ENCODE measurements around the gene CCDC38. TPM values are rescaled to one million over a fixed set of nuclear protein-coding genes. Genes with fewer than 3 reads are reported as not detected.

The CCDC38 gene
- under 1 TPM; 0.14 to 0.34 TPM for total RNA-seq

DNA sequence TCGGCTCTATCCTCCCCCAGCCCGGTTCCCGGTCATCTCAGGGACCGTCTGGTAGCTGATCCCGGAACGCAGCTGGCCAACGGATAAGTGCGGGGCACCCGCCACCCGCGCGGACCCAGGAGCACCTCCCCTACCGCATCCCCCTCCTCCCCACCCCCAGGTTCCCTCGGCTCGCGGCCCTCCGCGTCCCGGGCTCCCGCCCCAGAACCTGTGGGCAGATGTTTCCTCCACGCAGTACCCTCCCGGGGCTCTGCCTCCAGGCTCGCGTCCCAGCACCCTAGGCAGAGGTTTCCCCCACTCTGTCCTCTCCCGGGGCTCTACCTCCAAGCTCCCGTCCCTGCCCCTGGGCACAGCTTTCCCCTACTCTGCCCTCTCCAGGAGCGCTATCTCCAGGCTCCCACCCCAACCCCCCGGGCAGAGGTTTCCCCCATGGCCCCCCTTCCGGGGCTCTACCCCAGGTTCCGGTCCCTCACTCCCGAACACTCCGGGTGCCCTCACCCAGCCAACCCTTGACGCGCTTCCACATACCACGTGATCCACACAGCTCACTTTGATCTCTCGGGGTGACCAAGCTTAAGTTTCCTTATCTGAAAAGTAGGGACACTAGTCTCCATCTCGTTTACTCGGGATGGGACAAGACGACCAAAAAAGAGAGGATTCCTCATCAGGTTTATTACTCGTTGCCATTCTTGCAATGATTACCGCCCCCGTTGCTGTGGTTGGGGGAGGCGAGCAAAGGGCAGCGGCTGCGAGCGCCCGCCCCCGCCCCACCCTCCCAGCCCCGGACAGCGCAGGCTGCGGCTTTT, at the start of gene CCDC38:
CCDC38 (minus strand) TSS at position 91 of the 806 bp plus-strand sequence. CDS start 6,105 bp downstream, outside the sequence.
- Histone ChIP-seq H3K9me3 (no peaks in the 10 kb centered on the region), H3K4me3 (peak within 1 kb of the TSS; percentile 46 to 78), H3K4me1 (replicated peaks) (no peaks in the 10 kb centered on the region), H3K36me3 (no peaks in the 10 kb centered on the region), H3K27me3 (replicated peaks; ENCODE audit: insufficient read depth) (no peaks in the 10 kb centered on the region), H3K27ac (peak within 1 kb of the TSS; percentile 70 to 79)
- DNase-seq (ENCODE audit: low spot score), result peak; percentile 80
- intact Hi-C loops (cut with DNase I), result no loop called here
- peak; percentile 40 for TF ChIP-seq POLR2AphosphoS5 (IDR thresholded peaks at IDR 0.05)
- TF ChIP-seq, protein P1, sequence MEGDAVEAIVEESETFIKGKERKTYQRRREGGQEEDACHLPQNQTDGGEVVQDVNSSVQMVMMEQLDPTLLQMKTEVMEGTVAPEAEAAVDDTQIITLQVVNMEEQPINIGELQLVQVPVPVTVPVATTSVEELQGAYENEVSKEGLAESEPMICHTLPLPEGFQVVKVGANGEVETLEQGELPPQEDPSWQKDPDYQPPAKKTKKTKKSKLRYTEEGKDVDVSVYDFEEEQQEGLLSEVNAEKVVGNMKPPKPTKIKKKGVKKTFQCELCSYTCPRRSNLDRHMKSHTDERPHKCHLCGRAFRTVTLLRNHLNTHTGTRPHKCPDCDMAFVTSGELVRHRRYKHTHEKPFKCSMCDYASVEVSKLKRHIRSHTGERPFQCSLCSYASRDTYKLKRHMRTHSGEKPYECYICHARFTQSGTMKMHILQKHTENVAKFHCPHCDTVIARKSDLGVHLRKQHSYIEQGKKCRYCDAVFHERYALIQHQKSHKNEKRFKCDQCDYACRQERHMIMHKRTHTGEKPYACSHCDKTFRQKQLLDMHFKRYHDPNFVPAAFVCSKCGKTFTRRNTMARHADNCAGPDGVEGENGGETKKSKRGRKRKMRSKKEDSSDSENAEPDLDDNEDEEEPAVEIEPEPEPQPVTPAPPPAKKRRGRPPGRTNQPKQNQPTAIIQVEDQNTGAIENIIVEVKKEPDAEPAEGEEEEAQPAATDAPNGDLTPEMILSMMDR (IDR thresholded peaks at IDR 0.05), result no peak
- 1% methylated on average over 51 of the region's 51 CpGs for WGBS

DNA sequence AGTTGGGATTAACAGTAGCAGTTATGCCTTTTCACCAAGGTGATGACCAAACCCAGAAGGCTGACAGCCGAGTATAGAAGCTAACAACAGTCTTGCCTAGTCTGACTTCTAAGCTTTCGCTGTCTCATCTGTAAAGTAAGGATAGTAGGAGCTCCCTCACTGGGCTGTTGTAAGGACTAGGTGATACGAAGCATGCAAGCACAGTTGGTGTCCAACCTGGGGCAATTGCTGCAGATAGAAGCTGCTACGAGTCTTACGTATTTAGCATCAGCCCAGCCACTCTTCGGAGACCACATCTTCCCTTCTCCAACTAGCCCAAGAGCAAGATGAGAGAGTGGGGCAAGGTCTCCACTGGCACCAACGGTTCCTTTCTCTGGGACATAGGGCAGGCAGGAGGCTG, 47.7 kb upstream of the CCDC38 start:
- H3K4me1 ChIP-seq (replicated peaks), result no peaks in the 10 kb centered on the region
- H3K27ac ChIP-seq, result no peak overlapping the region
- no peaks in the 10 kb centered on the region for H3K27me3 ChIP-seq (replicated peaks; ENCODE audit: insufficient read depth)
- DNase-seq (ENCODE audit: low spot score), result no peak
- 77% methylated on average over 7 of the region's 7 CpGs for WGBS
- TF ChIP-seq, protein P1 (IDR thresholded peaks at IDR 0.05), result no peak
- TF ChIP-seq POLR2AphosphoS5 (IDR thresholded peaks at IDR 0.05), result no peak
- TF ChIP-seq POLR2A (IDR thresholded peaks at IDR 0.05), result no peak
- H3K4me3 ChIP-seq, result no peak overlapping the region
- no peaks in the 10 kb centered on the region for H3K9me3 ChIP-seq
- no peaks in the 10 kb centered on the region for H3K36me3 ChIP-seq
- intact Hi-C loops (cut with DNase I), result loop anchor here (10.0 kb wide), 1 partner anchor 175 kb away; no protein-coding TSS in a partner anchor

DNA sequence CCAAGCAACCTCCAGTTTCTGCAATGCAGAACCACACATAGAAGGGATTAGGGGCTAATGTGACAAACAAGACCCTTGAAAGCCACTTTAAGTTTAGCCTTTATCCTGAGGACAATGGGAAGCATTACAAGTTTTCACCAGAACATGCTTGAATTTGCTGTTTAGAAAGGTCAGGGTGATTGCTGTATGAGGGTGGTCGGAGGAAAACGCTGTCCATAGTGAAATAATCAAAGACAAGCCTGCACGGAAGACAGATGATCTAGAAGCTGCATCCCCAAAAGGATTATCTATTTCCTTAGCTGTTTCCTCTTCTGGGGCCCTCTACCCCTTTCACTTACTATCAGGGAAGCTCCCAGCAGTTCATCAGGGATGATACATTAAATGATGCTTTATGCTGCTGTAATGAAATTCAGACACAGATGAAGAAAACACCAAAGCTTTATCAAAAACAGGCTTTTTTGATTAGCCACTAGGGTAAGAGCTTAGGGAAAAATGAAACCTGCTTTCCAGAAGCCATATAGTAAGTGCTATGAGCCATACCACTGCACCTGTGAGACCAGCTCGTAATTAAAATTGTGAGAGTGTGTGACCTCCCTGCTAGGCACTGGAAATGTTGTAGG, 47.2 kb upstream of the CCDC38 start:
- Histone ChIP-seq H3K27ac (no peak overlapping the region), H3K27me3 (replicated peaks; ENCODE audit: insufficient read depth) (no peaks in the 10 kb centered on the region), H3K4me3 (no peak overlapping the region), H3K4me1 (replicated peaks) (no peaks in the 10 kb centered on the region), H3K9me3 (no peaks in the 10 kb centered on the region), H3K36me3 (no peaks in the 10 kb centered on the region)
- WGBS, result 73% methylated on average over 4 of the region's 4 CpGs
- no peak for DNase-seq (ENCODE audit: low spot score)
- no peak for TF ChIP-seq POLR2AphosphoS5 (IDR thresholded peaks at IDR 0.05)
- no peak for TF ChIP-seq POLR2A (IDR thresholded peaks at IDR 0.05)
- TF ChIP-seq, protein P1 (IDR thresholded peaks at IDR 0.05), result no peak
- intact Hi-C loops (cut with DNase I), result loop anchor here (10.0 kb wide), 1 partner anchor 175 kb away; no protein-coding TSS in a partner anchor

DNA sequence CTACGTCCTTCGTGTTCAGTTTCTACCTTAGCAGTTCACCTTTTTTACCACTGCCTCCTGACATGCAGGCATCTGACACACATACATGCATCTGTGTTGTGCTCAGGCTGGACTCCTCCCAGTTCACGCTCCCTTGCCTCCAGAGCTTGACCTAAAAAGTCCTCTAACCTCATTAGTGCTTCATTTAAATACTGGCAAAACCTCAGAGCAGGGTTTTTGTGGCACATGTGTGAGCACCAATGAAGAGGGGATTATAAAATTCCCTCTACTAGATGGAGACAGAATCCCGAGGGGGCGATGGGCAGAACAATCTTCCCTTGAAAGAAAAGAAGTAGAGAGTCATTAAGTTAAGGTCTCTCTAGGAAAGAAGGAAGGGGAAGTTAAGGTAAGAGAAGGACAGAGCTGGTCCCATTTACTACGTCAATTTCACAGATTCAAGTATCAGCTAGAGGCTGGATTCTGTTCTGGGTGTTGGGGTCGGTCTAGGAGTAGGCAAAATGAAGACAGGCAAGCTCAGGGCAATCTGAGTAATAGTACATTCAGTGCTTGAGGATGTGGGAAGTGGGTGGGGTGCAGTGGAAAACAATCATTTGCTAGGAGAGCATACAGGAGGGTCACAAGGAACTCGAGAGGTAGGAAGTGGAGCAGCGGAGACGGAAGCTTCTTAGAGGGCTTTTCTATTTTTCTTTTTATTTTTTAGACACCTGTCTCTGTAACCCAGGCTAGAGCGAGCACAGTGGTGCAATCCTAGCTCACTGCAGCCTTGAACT, 46.3 kb upstream of the CCDC38 start:
- Histone ChIP-seq H3K9me3 (no peaks in the 10 kb centered on the region), H3K4me1 (replicated peaks) (no peaks in the 10 kb centered on the region), H3K36me3 (no peaks in the 10 kb centered on the region), H3K4me3 (no peak overlapping the region), H3K27me3 (replicated peaks; ENCODE audit: insufficient read depth) (no peaks in the 10 kb centered on the region), H3K27ac (no peak overlapping the region)
- WGBS, result 78% methylated on average over 11 of the region's 11 CpGs
- DNase-seq (ENCODE audit: low spot score), result no peak
- TF ChIP-seq POLR2AphosphoS5 (IDR thresholded peaks at IDR 0.05), result no peak
- intact Hi-C loops (cut with DNase I), result no loop called here

All from prostate gland (tissue), 2 donors.